Measurements from ENCODE around the gene CNKSR1.

- TF ChIP-seq PAX5 (IDR thresholded peaks at IDR 0.05; ENCODE audit: insufficient read depth, low read length, severe bottlenecking) (no peak), TAF1 (IDR thresholded peaks at IDR 0.05; ENCODE audit: low read depth, low read length) (no peak), POLR2A (IDR thresholded peaks at IDR 0.05; ENCODE audit: low read depth, low read length) (no peak), SPI1 (IDR thresholded peaks at IDR 0.05; ENCODE audit: low read depth, low read length) (no peak), POLR2AphosphoS5 (IDR thresholded peaks at IDR 0.05; ENCODE audit: low read depth, low read length) (no peak)
Observed at GRCh38 chr1:26156285-26157038, 20.8 kb upstream of the CNKSR1 start.

All from GM12891 (cell line).